ENCODE data around the gene SDF4. TPM values are rescaled to one million over a fixed set of nuclear protein-coding genes. Genes with fewer than 3 reads are reported as not detected.

Gene SDF4
- total and polyA plus RNA-seq, 2 of the 13 experiments (the other 11 are each of a cell fraction or from before 2014, with no cell fraction given): 80.8 to 107 TPM

DNA sequence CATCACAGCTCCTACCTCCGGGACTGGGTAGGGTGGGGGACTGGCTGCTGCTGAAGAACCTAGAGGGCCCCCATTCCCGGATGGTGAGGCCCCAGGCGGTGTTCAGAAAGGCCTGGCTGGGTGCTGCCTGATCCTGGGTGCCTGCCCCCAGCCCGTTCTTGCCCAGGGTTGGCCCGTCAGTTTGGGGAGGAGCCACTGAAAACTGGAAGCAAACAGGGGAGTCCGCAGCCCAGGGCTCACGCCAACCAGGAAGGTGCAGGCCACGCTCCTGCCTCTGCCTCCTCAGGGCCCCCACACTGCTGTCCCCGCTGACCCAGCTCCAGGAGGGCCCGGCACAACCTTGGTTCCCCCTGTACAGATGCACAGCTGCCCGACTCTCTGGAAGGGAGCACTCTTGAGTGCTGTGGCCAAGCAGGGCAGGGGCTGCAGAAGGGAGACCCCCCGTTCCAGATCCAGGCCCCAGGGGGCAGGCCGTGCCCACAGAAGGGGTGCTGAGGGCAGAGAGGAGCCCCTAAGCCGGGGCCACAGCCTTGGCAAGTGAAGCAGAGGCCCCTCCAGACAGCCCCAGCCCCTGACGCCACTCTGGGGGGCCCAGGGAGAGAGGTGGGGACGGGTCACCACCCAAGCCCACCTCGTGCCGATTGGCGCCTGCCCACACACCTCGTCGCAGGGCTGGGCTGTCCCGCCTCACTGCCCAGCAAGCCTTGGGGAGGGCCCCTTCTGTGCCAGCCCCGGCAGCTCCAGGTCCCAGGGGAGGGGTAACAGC, 9.2 kb upstream of the SDF4 start (continued):
- TF ChIP-seq ZFX (CRISPR knock-in tag; IDR thresholded peaks at IDR 0.05; ENCODE audit: low read depth): peak; percentile 83
- TF ChIP-seq, protein P1, sequence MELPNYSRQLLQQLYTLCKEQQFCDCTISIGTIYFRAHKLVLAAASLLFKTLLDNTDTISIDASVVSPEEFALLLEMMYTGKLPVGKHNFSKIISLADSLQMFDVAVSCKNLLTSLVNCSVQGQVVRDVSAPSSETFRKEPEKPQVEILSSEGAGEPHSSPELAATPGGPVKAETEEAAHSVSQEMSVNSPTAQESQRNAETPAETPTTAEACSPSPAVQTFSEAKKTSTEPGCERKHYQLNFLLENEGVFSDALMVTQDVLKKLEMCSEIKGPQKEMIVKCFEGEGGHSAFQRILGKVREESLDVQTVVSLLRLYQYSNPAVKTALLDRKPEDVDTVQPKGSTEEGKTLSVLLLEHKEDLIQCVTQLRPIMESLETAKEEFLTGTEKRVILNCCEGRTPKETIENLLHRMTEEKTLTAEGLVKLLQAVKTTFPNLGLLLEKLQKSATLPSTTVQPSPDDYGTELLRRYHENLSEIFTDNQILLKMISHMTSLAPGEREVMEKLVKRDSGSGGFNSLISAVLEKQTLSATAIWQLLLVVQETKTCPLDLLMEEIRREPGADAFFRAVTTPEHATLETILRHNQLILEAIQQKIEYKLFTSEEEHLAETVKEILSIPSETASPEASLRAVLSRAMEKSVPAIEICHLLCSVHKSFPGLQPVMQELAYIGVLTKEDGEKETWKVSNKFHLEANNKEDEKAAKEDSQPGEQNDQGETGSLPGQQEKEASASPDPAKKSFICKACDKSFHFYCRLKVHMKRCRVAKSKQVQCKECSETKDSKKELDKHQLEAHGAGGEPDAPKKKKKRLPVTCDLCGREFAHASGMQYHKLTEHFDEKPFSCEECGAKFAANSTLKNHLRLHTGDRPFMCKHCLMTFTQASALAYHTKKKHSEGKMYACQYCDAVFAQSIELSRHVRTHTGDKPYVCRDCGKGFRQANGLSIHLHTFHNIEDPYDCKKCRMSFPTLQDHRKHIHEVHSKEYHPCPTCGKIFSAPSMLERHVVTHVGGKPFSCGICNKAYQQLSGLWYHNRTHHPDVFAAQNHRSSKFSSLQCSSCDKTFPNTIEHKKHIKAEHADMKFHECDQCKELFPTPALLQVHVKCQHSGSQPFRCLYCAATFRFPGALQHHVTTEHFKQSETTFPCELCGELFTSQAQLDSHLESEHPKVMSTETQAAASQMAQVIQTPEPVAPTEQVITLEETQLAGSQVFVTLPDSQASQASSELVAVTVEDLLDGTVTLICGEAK (IDR thresholded peaks at IDR 0.05): no peak
- TF ChIP-seq, protein P1 (CRISPR knock-in tag; IDR thresholded peaks at IDR 0.05): no peak
- TF ChIP-seq, protein P2, sequence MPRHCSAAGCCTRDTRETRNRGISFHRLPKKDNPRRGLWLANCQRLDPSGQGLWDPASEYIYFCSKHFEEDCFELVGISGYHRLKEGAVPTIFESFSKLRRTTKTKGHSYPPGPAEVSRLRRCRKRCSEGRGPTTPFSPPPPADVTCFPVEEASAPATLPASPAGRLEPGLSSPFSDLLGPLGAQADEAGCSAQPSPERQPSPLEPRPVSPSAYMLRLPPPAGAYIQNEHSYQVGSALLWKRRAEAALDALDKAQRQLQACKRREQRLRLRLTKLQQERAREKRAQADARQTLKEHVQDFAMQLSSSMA (CRISPR knock-in tag; IDR thresholded peaks at IDR 0.05): no peak
- TF ChIP-seq SALL2 (CRISPR knock-in tag; IDR thresholded peaks at IDR 0.05): no peak
- no peak for TF ChIP-seq YY1 (IDR thresholded peaks at IDR 0.05; ENCODE audit: insufficient read depth, insufficient replicate concordance, low read depth, low read length)
- peak; percentile 38; the same call in 1 of the 2 replicates for TF ChIP-seq PHF8 (CRISPR knock-in tag; IDR thresholded peaks at IDR 0.05)
- TF ChIP-seq NR2C2 (CRISPR knock-in tag; IDR thresholded peaks at IDR 0.05; ENCODE audit: borderline replicate concordance): no peak
- peak; percentile 46; the same call in 1 of the 2 replicates for TF ChIP-seq MED1 (CRISPR knock-in tag; IDR thresholded peaks at IDR 0.05)
- 0 out of 2 replicates have a peak, but pooled peaks have one; percentile 26 for TF ChIP-seq PHF20 (CRISPR knock-in tag; IDR thresholded peaks at IDR 0.05)
- TF ChIP-seq ZNF335 (CRISPR knock-in tag; IDR thresholded peaks at IDR 0.05): 0 out of 2 replicates have a peak, but pooled peaks have one; percentile 37
- TF ChIP-seq, protein P3, sequence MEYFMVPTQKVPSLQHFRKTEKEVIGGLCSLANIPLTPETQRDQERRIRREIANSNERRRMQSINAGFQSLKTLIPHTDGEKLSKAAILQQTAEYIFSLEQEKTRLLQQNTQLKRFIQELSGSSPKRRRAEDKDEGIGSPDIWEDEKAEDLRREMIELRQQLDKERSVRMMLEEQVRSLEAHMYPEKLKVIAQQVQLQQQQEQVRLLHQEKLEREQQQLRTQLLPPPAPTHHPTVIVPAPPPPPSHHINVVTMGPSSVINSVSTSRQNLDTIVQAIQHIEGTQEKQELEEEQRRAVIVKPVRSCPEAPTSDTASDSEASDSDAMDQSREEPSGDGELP (IDR thresholded peaks at IDR 0.05; ENCODE audit: borderline replicate concordance, low read depth): no peak
- no peak for TF ChIP-seq KDM5A (IDR thresholded peaks at IDR 0.05; ENCODE audit: borderline replicate concordance, low read length)
- TF ChIP-seq SAP130 (CRISPR knock-in tag; IDR thresholded peaks at IDR 0.05; ENCODE audit: low read depth): peak; percentile 74
- TF ChIP-seq FOXO1 (CRISPR knock-in tag; IDR thresholded peaks at IDR 0.05): peak; percentile 20; the same call in 1 of the 2 replicates
- TF ChIP-seq KDM5B (CRISPR knock-in tag; IDR thresholded peaks at IDR 0.05; ENCODE audit: borderline replicate concordance): 0 out of 2 replicates have a peak, but pooled peaks have one; percentile 34
- 0 out of 2 replicates have a peak, but pooled peaks have one; percentile 71 for TF ChIP-seq ZBTB7A (CRISPR knock-in tag; IDR thresholded peaks at IDR 0.05)
